Activated T-cell treated with anti-CD3 and anti-CD28 coated beads, Interleukin-2, amount 50 U/mL, for 4 hours (primary cell): ENCODE data around the gene MCM10. TPM values are rescaled to one million over a fixed set of nuclear protein-coding genes. Genes with fewer than 3 reads are reported as not detected.

Source experiments
- ATAC-seq, 2 donors: fragments of 200-7000 bp; cut with Tn5 transposase; one replicate each; pipeline ENCODE4 v1.10.0; 2021
- DNase-seq: peaks from one replicate; pipeline ENCODE4 v3.0.0-alpha.2; 2020
- H3K27me3 Mint-ChIP-seq: one replicate; pipeline ENCODE4 v1.8.0; 2021; ENCODE audit warnings: low read depth, mixed read lengths
- H3K36me3 Mint-ChIP-seq: one replicate; pipeline ENCODE4 v1.8.0; 2022; ENCODE audit warnings: mixed read lengths; ENCODE audit not compliant: insufficient read depth
- H3K4me1 Mint-ChIP-seq: one replicate; pipeline ENCODE4 v1.8.0; 2021; ENCODE audit warnings: low read depth, mixed read lengths
- H3K4me3 Mint-ChIP-seq: one replicate; pipeline ENCODE4 v1.8.0; 2021; ENCODE audit warnings: mild to moderate bottlenecking, moderate library complexity, mixed read lengths
- H3K9me3 Mint-ChIP-seq: one replicate; pipeline ENCODE4 v1.8.0; 2021; ENCODE audit warnings: mixed read lengths
- total RNA-seq, 3 donors: library from RNA; stranded (reverse); gene quantifications; one replicate each; pipeline ENCODE4 v1.2.1, GENCODE V29; 2021

Gene MCM10
- total RNA-seq, 3 donors from 2014 or later = 39.3 to 66.9 (median 55.4) TPM

DNA sequence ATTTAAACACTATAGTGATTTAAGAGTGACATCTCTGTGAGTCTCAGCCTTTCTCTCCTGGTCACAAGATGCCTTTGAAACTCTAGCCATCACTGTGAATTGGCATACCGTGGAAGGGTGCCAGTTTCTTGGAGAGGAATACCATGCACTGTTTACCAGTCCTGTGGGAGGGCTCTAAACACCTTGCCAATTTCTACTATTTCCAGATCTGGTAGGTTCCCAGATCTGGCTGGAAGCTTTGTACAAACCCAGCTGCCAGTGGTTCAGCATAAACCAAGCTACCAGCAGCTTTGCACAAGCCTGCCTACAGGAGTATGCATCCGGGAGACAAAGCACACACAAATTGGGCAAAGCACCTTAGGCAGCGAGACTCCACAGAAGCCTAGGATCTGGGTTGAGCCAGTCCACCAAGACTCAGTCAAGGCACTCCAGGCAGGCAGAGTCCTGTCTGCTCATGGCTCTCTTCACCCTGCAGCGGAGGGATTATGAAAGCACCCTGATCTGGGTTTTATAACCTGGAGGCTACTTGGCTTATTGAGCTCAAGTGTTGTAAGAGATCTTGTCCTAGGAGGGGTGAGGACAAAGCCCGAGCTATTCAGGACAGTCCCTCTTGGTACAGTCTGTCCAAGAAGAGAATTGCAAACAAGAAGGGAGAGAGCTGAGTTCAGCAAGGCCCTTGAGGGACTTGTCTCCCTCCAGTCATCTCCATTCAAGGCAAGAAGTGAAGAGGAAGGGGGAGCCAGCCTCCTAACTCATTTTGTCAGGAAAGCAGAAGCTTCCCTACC is 23.6 kb downstream of the MCM10 start:
- ATAC-seq (no peak), DNase-seq (no peak)
- Mint-ChIP-seq H3K4me3 (no peak overlapping the region), H3K4me1 (no peaks in the 10 kb centered on the region), H3K36me3 (peaks cover 5% of the 10 kb centered on the region), H3K27me3 (no peaks in the 10 kb centered on the region), H3K9me3 (peaks cover 4% of the 10 kb centered on the region)

DNA sequence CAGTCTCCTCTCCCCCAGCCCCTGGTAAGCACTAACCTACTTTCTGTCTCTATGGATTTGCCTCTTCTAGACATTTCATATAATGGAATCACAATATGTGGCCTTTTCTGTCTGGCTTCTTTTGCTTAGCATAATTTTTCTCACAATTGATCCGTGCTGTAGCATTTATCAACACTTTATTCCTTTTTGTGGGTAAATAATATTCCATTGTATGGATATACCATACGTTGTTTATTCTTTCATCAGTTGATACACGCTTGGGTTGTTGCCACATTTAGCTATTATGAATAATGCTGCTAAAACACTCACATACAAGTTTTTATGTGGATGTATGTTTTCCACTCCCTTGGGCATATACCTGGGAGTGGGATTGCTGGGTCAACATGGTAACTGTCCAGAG is 25.8 kb downstream of the MCM10 start:
- Mint-ChIP-seq H3K4me3 (no peak overlapping the region), H3K36me3 (peaks cover 5% of the 10 kb centered on the region), H3K9me3 (peaks cover 4% of the 10 kb centered on the region), H3K4me1 (no peaks in the 10 kb centered on the region), H3K27me3 (no peaks in the 10 kb centered on the region)
- ATAC-seq (no peak), DNase-seq (no peak)

DNA sequence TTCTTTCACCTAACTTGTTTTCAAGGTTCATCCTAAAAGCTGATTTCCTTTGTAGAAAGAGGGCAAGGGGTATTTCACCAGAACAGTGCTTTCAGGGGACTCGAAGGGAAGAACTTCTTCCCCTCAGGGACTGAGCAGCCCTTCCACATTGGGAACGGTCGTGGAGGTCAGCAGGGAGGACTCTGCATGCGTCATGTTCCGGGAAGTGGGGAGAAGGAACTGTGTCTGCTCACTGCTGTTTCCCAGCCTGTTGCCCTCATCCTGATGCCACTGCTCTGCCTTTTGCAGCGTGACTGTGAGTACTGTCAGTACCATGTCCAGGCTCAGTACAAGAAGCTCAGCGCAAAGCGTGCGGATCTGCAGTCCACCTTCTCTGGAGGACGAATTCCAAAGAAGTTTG is 27.2 kb downstream of the MCM10 start:
- H3K4me1 Mint-ChIP-seq = no peaks in the 10 kb centered on the region
- ATAC-seq (no peak), DNase-seq (no peak)
- no peak overlapping the region for H3K4me3 Mint-ChIP-seq
- H3K36me3 Mint-ChIP-seq = peaks cover 3% of the 10 kb centered on the region
- peaks cover 4% of the 10 kb centered on the region for H3K9me3 Mint-ChIP-seq
- H3K27me3 Mint-ChIP-seq = no peaks in the 10 kb centered on the region

DNA sequence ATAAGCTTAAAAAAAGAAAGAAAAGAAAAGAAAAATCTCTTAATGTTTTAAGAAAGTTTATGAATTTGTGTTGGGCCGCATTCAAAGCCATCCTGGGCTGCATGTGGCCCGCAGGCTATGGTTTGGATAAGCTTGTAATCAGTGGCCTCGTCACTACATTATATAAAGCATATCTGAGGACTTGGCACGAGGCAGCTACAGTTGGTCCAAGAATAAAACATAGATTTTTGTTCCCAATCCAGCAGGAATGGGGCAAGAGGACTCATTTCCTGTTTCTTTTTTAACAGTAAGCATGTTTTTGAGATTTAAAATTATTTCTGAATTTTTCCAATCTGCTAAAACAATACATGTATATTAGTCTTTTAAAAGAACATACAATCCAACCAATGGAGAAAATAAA is 28.6 kb downstream of the MCM10 start:
- Mint-ChIP-seq H3K4me3 (no peak overlapping the region), H3K36me3 (peaks cover 5% of the 10 kb centered on the region), H3K27me3 (no peaks in the 10 kb centered on the region), H3K9me3 (peaks cover 4% of the 10 kb centered on the region), H3K4me1 (no peaks in the 10 kb centered on the region)
- ATAC-seq (no peak), DNase-seq (no peak)

DNA sequence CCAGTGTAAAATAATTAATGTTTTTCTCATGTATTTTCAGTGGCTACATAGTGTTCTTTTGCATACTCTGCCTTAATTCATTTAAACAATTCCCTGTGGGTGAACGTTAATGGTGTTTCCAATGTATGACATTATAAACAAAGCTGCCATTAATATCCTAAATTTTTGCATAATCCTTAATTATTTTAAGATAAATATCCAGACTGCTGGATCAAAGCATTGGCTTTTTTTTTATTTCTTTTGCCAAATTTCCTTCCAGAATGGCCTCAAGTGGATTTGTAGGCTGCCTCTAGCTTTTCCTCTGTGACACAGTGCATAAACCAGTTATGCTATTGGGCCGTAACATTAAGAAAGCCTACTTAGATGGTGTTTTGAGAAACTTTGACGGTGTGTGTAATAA is 29.5 kb downstream of the MCM10 start:
- peaks cover 5% of the 10 kb centered on the region for H3K36me3 Mint-ChIP-seq
- peaks cover 4% of the 10 kb centered on the region for H3K9me3 Mint-ChIP-seq
- H3K4me1 Mint-ChIP-seq = no peaks in the 10 kb centered on the region
- H3K27me3 Mint-ChIP-seq = no peaks in the 10 kb centered on the region
- ATAC-seq (no peak), DNase-seq (no peak)
- H3K4me3 Mint-ChIP-seq = no peak overlapping the region

DNA sequence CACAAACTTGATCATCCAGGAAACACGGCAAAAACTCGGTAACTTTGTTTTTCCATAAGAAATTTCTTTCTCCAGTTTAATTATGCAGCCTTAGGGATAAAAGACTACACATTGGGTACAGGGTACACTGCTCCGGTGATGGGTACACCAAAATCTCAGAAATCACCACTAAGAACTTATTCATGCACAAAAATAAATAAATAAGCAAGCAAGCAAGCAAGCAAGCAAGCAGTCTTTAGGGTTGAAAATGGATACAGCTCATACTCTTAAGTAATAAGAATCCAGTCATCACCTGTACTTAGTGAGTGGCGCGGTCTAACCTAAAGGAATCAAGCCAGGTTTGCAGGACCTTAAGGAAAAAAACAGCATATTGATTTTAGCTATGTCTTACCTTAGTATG is 30.0 kb downstream of the MCM10 start:
- no peaks in the 10 kb centered on the region for H3K4me1 Mint-ChIP-seq
- no peaks in the 10 kb centered on the region for H3K27me3 Mint-ChIP-seq
- H3K9me3 Mint-ChIP-seq = peaks cover 4% of the 10 kb centered on the region
- no peak overlapping the region for H3K4me3 Mint-ChIP-seq
- ATAC-seq = no peak
- peaks cover 5% of the 10 kb centered on the region for H3K36me3 Mint-ChIP-seq
- no peak for DNase-seq

DNA sequence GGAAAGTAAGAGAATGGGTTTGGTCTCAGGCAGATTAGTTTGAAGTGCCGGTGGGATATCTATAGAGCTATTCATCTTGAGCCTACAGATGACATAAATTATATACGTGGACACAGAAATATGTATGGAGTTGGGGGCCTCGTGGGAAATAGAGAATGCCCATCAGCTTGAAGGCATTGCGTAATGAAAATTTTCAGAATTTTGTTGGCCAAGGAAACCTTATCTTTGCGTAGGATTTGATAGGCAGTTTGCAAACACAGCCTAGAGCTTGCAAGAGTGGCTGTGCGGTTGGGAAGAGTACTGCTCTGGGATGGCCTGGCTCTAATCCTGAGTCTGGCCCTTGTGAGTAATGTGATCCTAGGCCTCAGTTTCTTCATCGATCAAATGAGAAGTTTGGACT is 32.3 kb downstream of the MCM10 start:
- H3K27me3 Mint-ChIP-seq = no peaks in the 10 kb centered on the region
- H3K36me3 Mint-ChIP-seq = peaks cover 2% of the 10 kb centered on the region

DNA sequence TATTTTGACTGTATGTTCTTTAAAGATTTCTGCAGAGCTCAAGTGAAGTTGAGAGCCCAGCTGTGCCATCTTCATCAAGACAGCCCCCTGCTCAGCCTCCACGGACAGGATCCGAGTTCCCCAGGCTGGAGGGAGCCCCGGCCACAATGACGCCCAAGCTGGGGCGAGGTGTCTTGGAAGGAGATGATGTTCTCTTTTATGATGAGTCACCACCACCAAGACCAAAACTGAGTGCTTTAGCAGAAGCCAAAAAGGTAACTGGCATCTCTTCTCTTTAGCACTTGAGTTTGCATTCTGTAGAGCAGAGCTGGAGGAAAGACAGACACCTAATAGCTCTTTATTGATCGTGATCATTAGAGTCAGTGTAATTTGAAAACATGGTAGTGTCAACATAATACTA is 33.7 kb downstream of the MCM10 start:
- H3K36me3 Mint-ChIP-seq = peaks cover 2% of the 10 kb centered on the region
- no peaks in the 10 kb centered on the region for H3K27me3 Mint-ChIP-seq
- no peak for DNase-seq
- ATAC-seq = no peak
- no peak overlapping the region for H3K4me3 Mint-ChIP-seq
- H3K4me1 Mint-ChIP-seq = no peaks in the 10 kb centered on the region
- H3K9me3 Mint-ChIP-seq = no peaks in the 10 kb centered on the region

More for the DNA sequence above, 32.3 kb downstream of the MCM10 start:
- Mint-ChIP-seq H3K4me3 (no peak overlapping the region), H3K9me3 (no peaks in the 10 kb centered on the region), H3K4me1 (no peaks in the 10 kb centered on the region)
- DNase-seq (no peak), ATAC-seq (no peak)

DNA sequence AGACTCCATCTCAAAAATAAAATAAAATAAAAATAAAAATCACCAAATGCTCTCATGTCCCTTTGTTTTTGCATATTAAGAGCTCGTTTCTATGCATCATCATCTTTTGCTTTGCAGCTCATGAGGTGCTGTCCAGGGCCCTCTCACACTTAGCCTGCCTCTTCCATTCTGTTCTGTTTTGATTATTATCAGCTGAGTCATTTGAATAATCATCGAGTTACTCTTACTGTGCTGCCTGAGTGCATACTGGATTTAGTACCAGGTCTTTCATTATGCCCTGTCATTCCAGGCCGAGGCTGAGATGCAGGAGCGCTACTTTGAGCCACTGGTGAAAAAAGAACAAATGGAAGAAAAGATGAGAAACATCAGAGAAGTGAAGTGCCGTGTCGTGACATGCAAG is 39.8 kb downstream of the MCM10 start:
- no peaks in the 10 kb centered on the region for H3K27me3 Mint-ChIP-seq
- DNase-seq (no peak), ATAC-seq (no peak)
- H3K4me3 Mint-ChIP-seq = no peak overlapping the region
- H3K4me1 Mint-ChIP-seq = no peaks in the 10 kb centered on the region
- no peaks in the 10 kb centered on the region for H3K9me3 Mint-ChIP-seq
- no peaks in the 10 kb centered on the region for H3K36me3 Mint-ChIP-seq

DNA sequence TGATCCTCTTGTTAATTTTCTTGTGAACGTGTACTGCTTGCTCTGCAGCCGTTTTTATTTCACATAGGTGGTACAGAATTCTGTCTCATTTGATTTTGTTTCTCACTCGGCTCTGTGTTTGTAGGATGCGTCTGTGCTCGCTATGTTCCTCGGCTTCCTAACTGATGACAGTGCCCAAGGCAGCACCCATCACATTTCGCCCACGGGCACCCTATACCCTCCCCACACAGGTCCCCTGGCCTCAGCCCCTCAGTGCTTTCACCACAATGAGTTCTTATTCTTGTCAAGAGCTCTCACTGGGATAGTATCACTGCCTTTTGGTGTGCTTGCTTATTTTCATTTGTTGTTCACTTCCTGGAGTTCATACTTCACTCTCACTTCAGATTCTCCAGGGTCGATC is 44.7 kb downstream of the MCM10 start:
- H3K9me3 Mint-ChIP-seq = no peaks in the 10 kb centered on the region
- no peak for ATAC-seq
- H3K27me3 Mint-ChIP-seq = no peaks in the 10 kb centered on the region
- H3K4me1 Mint-ChIP-seq = no peaks in the 10 kb centered on the region
- H3K36me3 Mint-ChIP-seq = no peaks in the 10 kb centered on the region
- H3K4me3 Mint-ChIP-seq = no peak overlapping the region
- no peak for DNase-seq

DNA sequence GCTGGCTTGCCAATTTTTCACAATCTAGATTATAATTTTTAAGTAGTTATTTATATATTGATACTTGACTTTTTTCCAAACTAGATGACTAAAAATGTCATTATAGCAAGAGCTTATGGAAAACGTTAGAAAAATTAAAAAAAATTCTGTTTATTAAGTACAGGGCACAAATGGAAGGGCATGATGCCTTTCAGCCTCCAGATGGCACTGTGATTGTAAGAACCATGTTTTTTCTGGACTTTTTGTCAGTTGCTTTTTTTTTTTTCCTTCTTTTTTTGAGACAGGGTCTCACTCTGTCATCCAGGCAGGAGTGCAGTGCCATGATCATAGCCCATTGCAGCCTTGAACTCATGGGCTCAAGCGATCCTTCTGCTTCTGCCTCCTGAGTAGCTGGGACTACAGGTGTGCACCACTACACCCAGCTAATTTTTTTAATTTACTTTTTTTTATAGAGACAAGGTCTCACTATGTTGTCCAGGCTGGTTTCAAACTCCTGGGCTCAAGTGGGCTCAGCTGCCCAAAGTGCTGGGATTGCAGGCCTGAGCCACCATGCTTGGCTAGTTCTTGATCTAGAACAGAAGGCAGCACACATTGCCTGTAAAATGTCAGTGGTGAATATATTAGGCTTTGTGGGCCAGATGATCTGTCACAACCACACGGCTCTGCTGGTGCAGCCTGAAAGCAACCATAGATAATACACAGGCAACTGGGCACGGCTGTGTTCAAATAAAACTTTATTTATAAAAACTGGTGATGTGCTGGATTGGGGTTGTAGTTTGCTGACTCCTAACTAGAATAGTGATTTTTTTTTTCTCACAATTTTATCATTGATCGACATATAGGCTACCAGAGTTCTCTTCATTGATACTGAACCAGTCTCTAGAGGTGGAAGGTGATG is 45.4 kb downstream of the MCM10 start:
- no peaks in the 10 kb centered on the region for H3K4me1 Mint-ChIP-seq
- H3K4me3 Mint-ChIP-seq = no peak overlapping the region
- ATAC-seq = no peak
- no peaks in the 10 kb centered on the region for H3K9me3 Mint-ChIP-seq
- no peak for DNase-seq
- H3K27me3 Mint-ChIP-seq = no peaks in the 10 kb centered on the region
- H3K36me3 Mint-ChIP-seq = no peaks in the 10 kb centered on the region

DNA sequence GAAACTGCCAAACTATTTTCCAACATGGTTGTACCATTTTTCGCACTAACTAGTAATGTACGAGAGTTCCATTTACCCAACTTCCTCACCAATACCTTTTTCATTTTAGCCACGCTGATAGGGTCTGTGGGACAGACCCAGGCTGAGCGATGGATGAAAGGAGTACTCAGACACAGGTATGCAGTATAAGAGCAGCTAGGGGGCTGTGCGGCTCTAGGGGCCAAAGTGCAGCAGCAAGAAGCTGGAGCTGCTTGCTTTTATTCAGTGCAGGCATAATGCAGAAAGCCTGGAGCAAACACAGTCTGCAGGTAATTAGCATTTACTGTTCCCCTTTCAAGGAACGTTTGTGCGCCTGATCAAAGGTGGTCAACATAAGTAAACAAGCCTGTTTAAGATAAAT is 51.8 kb downstream of the MCM10 start:
- ATAC-seq (no peak), DNase-seq (no peak)
- Mint-ChIP-seq H3K4me3 (no peak overlapping the region), H3K27me3 (no peaks in the 10 kb centered on the region), H3K9me3 (no peaks in the 10 kb centered on the region), H3K4me1 (no peaks in the 10 kb centered on the region), H3K36me3 (no peaks in the 10 kb centered on the region)

DNA sequence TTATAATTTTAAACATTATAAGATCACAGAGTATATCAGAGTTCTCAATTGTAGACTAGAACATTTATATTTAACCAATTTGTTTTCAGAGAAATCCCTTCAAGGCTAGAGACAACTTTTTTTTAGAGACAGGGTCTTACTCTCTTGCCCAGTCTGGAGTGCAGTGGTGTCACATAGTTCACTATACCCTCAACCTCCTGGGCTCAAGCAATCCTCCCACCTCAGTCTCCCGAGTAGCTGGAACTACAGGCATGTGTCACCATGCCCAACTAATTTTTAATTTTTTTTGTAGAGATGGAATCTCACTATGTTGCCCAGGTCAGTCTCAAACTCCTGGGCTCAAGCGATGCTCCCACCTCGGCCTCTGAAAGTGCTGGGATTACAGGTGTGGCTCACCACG is 57.5 kb downstream of the MCM10 start:
- H3K9me3 Mint-ChIP-seq = no peaks in the 10 kb centered on the region
- H3K4me1 Mint-ChIP-seq = no peaks in the 10 kb centered on the region
- no peaks in the 10 kb centered on the region for H3K36me3 Mint-ChIP-seq
- DNase-seq (no peak), ATAC-seq (no peak)
- H3K27me3 Mint-ChIP-seq = no peaks in the 10 kb centered on the region
- no peak overlapping the region for H3K4me3 Mint-ChIP-seq

DNA sequence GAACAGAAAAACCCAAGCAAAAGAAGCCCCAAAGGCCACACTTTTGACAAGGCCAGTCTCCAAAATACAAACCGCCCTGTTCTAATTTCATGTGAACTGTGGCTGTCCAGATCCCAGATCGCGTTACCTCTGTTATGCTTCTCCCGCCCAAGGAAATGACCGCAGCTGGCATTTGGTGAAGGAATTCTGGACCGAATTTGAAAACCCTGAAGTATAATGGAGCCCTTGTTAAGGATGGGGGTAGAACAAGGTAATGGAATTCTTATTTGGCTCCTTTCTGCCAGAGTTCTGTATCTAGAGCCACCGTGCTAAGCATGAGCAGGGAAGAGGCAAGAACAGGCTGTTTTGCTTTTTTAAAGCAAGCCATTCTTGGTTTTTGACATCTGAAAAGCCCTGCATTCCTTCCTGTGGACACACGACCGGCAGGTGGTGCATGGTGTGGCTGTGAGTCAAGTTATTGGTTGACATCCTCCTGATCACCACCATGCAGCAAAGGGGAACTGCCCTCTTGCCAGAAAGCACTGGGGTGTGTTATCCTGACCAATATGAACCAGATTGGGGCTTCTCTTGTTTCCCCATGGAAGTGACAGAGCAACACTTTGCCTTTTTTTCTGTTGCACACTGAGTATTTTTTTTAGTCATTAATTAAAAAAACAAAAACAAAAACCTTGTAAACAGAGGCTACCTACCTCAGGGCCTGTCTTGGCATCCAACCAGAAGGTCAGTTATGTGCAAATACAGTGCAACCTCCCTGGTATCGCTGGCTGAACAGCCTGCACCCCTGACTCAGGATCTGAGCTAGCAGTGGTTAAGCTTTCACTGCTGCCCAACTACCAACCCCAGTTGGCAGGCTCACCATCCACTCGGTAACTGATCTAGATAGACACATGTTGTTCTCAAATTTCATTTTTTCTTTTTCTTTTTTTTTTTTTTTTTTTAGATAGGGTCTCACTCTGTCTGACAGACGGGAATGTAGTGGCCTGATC is 58.6 kb downstream of the MCM10 start:
- H3K9me3 Mint-ChIP-seq = no peaks in the 10 kb centered on the region
- ATAC-seq (no peak), DNase-seq (no peak)
- H3K36me3 Mint-ChIP-seq = no peaks in the 10 kb centered on the region
- no peaks in the 10 kb centered on the region for H3K27me3 Mint-ChIP-seq
- no peak overlapping the region for H3K4me3 Mint-ChIP-seq
- H3K4me1 Mint-ChIP-seq = no peaks in the 10 kb centered on the region
